Hematopoietic multipotent progenitor cell (in vitro differentiated cells): Measurements from ENCODE around the gene SYK. TPM values are rescaled to one million over a fixed set of nuclear protein-coding genes. Genes with fewer than 3 reads are reported as not detected.
"Not testable (repeated sequence)": the region's sequence is repeated elsewhere in the genome, so short reads cannot be mapped to it uniquely, and the experiment has no call there.

Experiments
- DNase-seq, 3 donors: peaks; one replicate each; pipeline ENCODE4 v3.0.0-alpha.2; 2011 to 2015; ENCODE audit warnings: low read depth in 2 of 3, low spot score in 2 of 3
- total RNA-seq: library from RNA; depleted of rRNA; stranded (reverse); fragments of >200 nt; gene quantifications from one replicate; pipeline ENCODE4 v1.2.3, GENCODE V29; 2012

The SYK gene
- total RNA-seq, 1 donor = 62.7 TPM

GRCh38 chr9:90871327-90871935 lies 69.8 kb downstream of the SYK start:
- no peak for DNase-seq

- no peak for DNase-seq
Observed at GRCh38 chr9:90872835-90873294, 71.2 kb downstream of the SYK start.

GRCh38 chr9:90873422-90873821 lies 71.8 kb downstream of the SYK start:
- no peak for DNase-seq

- no peak for DNase-seq
Observed at GRCh38 chr9:90874194-90874593, 72.6 kb downstream of the SYK start.

GRCh38 chr9:90878562-90878961 lies 76.9 kb downstream of the SYK start:
- DNase-seq = no peak

- DNase-seq = no peak
Observed at GRCh38 chr9:90880066-90880465, 78.4 kb downstream of the SYK start.

GRCh38 chr9:90880669-90881068 lies 79.0 kb downstream of the SYK start:
- no peak for DNase-seq

GRCh38 chr9:90881648-90882047 lies 80.0 kb downstream of the SYK start:
- DNase-seq = no peak

- no peak for DNase-seq
Observed at GRCh38 chr9:90882991-90883600, 81.5 kb downstream of the SYK start.

GRCh38 chr9:90883661-90884060 lies 82.0 kb downstream of the SYK start:
- no peak for DNase-seq

GRCh38 chr9:90884178-90884577 lies 82.6 kb downstream of the SYK start:
- DNase-seq = no peak

- DNase-seq = not testable (repeated sequence)
Observed at GRCh38 chr9:90886868-90887267, 85.2 kb downstream of the SYK start.

- no peak for DNase-seq
Observed at GRCh38 chr9:90888941-90889340, 87.3 kb downstream of the SYK start.

GRCh38 chr9:90890146-90890810 lies 88.7 kb downstream of the SYK start:
- no peak for DNase-seq

- DNase-seq = no peak
Observed at GRCh38 chr9:90891308-90892040, 89.9 kb downstream of the SYK start.

- DNase-seq = no peak
Observed at GRCh38 chr9:90892918-90893317, 91.3 kb downstream of the SYK start.

GRCh38 chr9:90893706-90894105 lies 92.1 kb downstream of the SYK start:
- DNase-seq = no peak

- peak in 1 of 3 donors; percentile 22 for DNase-seq
Observed at GRCh38 chr9:90894986-90895687, 93.5 kb downstream of the SYK start.

- DNase-seq = no peak
Observed at GRCh38 chr9:90895786-90896185, 94.2 kb downstream of the SYK start.

- DNase-seq = no peak
Observed at GRCh38 chr9:90896231-90896630, 94.6 kb downstream of the SYK start.

GRCh38 chr9:90898228-90898627 lies 96.6 kb downstream of the SYK start:
- no peak for DNase-seq
